Left ventricle myocardium superior (tissue), 1 donor: Measurements from ENCODE around the gene PSMB8. TPM values are rescaled to one million over a fixed set of nuclear protein-coding genes. Genes with fewer than 3 reads are reported as not detected.

ENCODE experiments used
- ATAC-seq: fragments of 200-7000 bp; cut with Tn5 transposase; one replicate; pipeline ENCODE4 v1.9.1; 2020; ENCODE audit warnings: mild to moderate bottlenecking, moderate library complexity
- DNase-seq: peaks from one replicate; pipeline ENCODE4 v3.0.0-alpha.2; 2020
- intact Hi-C: fragments of 100-400 bp; cut with micrococcal nuclease; formaldehyde crosslinking; loops from one replicate; pipeline ENCODE4 v1.11.0; 2022
- total RNA-seq: library from RNA; stranded (reverse); fragmentation: NEBNext Ultra II Directional; extraction: Animal tissue kit (Norgen Biotek cat#: 25700); gene quantifications from one replicate; pipeline ENCODE4 v1.2.1, GENCODE V29; 2021
- donor health status: DM: no; HTN: yes; CAD: no; lungs with severe emphysema.

Gene PSMB8
- total RNA-seq, 1 donor from 2014 or later: 16.2 TPM

DNA sequence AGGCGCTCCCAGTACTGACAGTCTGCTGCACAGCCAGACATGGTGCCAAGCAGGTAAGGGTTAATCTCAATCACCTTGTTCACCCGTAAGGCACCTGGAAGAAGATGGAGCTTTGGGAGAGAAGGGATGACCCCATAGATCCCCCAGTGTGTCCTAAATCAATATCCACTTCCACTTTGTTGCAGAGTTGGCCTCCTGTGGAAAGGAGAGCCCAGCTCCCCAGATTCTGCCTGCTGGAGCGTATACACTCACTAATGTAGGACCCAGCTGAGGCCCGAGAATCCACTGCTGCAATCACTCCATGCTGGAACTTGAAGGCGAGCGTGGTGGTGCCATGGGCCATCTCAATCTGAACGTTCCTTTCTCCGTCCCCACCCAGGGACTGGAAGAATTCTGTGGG lies 1.2 kb downstream of the PSMB8 start:
- ATAC-seq (no peak), DNase-seq (no peak)
- intact Hi-C loops: no loop called here

- intact Hi-C loops: no loop called here
- no peak for ATAC-seq
These were observed 1.7 kb downstream of the PSMB8 start for GRCh38 chr6:32842021-32842650.

DNA sequence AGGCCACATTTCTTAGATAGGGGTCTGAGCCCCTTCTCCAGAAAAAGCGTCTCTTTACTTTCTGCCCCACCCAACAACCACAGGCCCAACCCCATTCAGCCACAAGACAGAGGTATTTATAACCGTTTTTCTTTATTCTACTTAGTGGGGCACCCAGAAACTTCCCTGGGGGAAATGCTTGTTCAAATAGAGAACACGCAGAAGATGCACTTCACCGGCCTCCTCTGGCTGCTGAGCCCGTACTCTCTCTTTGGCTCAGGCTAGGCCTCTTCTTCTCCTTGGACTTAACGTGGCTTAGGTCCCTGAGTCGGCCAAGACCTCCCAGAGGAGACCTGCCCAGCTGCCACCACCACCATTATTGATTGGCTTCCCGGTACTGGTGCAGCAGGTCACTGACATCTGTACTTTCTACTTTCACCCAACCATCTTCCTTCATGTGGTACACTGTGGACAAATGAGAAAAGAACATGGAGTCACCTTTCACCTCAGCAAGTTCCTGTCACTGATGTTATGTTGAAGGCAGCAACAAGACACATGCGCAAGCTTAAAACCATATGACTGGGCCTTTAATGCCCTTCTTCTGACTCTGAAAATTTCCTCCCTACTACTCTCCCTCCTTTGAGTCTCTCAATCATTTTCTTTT lies 3.1 kb downstream of the PSMB8 start:
- DNase-seq (no peak), ATAC-seq (no peak)
- intact Hi-C loops: no loop called here

More at GRCh38 chr6:32842021-32842650, 1.7 kb downstream of the PSMB8 start:
- no peak for DNase-seq

DNA sequence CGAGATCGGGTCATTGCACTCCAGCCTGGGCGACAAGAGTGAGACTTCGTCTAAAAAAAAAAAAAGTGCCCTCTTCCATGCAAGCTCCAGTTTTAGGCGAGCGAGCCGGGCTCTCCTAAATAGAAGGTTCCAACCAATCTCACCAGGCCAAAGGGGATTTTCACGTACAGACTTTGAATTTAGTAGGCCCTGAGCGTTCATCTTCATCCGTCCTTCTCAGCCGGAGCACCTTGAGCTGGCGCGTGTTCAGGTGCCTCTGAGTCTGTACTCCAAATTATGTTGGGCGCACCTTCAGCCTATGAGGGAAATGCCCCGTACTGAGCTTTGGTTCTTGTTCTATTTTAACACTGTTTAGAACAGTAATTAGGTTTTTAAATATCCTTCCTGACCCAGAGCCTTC lies 4.5 kb downstream of the PSMB8 start:
- DNase-seq (no peak), ATAC-seq (no peak)
- intact Hi-C loops: loop anchor here (5.0 kb wide), 1 partner anchor 33 kb away; no protein-coding TSS in a partner anchor

GRCh38 chr6:32838114-32838958 lies 5.5 kb downstream of the PSMB8 start, which contains the start of gene TAP2:
Gene TAP2 (minus strand): TSS chr6:32838739. CDS start chr6:32838233, 506 bp downstream.
- DNase-seq (peak; percentile 98), ATAC-seq (peak; percentile 97)
- intact Hi-C loops: loop anchor here (5.0 kb wide), 1 partner anchor 34 kb away; no protein-coding TSS in a partner anchor

DNA sequence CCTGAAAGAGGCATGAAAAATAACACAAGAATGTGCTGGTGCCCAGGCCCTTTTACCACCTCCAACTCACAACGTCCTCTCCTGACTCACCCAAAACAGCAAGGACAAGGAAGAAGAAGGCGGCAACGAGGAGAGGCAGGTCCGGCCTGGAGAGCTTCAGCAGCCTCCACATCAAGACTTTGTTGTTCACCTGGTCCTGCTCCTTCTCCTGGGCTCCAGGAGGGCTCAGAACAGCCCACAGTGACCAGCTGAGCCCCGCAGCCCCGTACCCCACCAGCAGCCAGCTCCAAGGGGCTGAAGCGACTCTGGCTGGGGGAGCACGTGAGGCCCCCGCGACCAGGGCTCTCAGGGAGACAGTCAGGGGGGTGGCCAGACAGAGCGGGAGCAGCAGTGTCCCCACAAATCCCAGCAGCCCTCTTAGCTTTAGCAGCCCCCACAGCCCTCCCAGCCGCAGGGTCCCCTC lies 6.2 kb downstream of the PSMB8 start:
- no peak for ATAC-seq
- intact Hi-C loops: loop anchor here (5.0 kb wide), 1 partner anchor 35 kb away; no protein-coding TSS in a partner anchor
- DNase-seq: no peak

GRCh38 chr6:32836873-32837272 lies 7.0 kb downstream of the PSMB8 start:
- DNase-seq: no peak
- no peak for ATAC-seq
- intact Hi-C loops: loop anchor here (5.0 kb wide), 1 partner anchor 35 kb away; no protein-coding TSS in a partner anchor

GRCh38 chr6:32835167-32835893 lies 8.5 kb downstream of the PSMB8 start:
- ATAC-seq (no peak), DNase-seq (no peak)
- intact Hi-C loops: loop anchor here (5.0 kb wide), 1 partner anchor 37 kb away; no protein-coding TSS in a partner anchor

DNA sequence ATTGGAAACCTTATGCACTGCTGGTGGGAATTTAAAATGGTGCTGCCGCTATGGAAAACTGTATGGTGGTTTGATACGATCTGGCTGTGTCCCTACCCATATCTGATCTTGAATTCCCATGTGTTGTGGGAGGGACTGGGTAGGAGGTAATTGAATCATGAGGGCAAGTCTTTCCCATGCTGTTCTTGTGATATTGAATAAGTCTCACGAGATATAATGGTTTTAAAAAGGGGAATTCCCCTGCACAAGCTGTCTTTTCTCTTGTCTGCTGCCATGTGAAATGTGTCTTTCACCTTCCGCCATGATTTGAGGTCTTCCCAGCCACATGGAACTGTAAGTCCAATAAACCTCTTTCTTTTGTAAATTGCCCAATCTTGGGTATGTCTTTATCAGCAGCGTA lies 10.2 kb downstream of the PSMB8 start:
- intact Hi-C loops: no loop called here
- DNase-seq (no peak), ATAC-seq (no peak)

- intact Hi-C loops: no loop called here
- DNase-seq: no peak
- no peak for ATAC-seq
These were observed 11.3 kb downstream of the PSMB8 start for GRCh38 chr6:32832535-32832934.

DNA sequence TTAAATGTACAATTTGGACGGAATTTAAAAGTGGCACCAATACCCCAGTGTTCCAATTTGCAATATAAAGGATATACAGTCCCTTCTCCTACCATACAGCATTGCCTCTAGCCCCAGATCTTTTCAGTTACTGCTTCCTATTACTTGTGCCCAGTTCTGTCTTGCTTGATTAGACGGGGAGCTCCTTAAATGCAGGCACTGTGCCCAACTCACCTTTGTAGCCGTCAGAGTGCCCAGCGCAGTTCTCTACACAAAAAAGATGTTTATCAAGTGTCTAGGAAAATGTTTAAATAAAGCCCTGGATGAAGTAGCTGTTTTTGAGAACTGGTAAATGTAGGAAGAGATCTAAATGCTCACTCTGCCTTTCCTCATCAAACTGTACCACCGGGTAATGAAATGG lies 12.9 kb downstream of the PSMB8 start:
- intact Hi-C loops: no loop called here
- ATAC-seq (no peak), DNase-seq (no peak)

DNA sequence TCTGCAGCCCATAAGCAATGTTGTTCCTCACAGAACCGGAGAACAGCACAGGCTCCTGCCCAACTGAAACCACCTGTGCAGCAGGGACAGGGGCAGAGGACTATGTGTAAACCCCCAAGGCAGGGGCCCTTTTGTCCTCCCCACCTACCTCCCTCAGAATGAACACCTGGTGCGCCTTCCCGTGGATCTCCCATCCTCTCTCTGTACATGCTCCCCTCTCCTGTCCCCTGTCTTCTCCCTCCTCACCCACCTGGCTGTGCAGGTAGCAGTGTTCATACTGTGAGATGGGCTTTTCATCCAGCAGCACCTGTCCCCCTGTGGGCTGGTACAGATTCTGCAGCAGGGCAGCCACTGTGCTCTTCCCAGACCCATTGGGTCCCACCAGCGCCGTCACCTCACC lies 13.8 kb downstream of the PSMB8 start:
- no peak for DNase-seq
- intact Hi-C loops: no loop called here
- no peak for ATAC-seq

DNA sequence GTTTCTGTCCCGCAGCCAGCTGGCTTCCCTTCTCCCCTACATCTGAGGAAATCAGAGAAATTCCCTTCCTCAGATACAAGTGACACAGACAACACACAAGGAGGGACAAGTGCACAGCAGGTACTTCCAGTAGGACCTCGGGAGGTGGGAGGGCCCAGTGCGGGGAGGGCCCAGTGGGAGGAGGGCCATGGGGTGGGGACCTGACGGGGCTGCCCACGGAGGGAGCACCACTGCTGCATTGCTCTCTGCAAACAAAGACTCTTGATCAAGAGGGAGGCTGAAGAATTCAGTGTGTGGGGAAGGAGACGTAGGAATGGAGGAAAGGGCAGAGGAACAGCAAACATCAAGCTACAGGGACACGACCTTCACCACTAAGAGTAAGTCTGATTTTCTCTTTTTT lies 14.4 kb downstream of the PSMB8 start:
- intact Hi-C loops: no loop called here
- no peak for DNase-seq
- ATAC-seq: no peak

DNA sequence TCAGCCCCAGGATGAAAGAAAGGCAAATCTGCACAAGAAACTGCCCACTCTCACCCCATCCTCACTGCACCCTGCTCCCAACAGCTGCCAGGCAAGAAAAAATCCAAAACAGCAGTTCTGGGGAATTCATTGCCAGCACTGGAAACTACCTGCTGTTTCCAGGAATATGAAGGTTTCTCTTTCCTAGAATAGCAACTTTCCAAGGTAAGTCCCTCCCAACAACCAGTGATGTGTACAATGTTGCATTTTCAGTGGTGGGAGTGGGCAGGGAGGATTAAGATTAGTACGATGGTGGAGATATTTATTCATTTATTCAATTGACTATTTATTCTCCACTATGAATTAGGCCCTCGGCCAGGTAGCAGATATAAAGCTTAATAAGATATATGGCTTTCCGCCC lies 16.8 kb downstream of the PSMB8 start:
- no peak for ATAC-seq
- intact Hi-C loops: no loop called here
- no peak for DNase-seq

GRCh38 chr6:32825966-32826365 lies 17.9 kb downstream of the PSMB8 start:
- DNase-seq: no peak
- peak; percentile 83 for ATAC-seq
- intact Hi-C loops: no loop called here

DNA sequence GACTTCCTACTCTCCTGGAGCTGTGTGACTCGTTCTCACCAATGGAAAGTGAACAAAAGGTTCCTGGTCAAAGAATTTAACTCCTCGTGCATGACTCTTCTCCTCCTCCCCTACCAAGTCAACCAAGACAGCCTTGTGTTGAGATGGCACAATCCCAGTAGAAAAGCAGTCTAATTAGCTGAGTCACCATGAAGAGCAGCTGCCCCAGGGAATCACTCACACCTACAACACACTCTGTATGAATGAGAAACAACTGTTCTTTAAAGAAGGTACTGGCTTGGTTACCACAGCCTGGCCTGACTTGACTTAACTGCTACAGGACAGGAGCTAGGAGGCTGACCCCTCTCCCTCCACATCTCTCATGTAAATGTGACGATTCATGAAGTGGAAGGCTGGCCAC lies 24.1 kb downstream of the PSMB8 start:
- ATAC-seq (no peak), DNase-seq (no peak)
- intact Hi-C loops: no loop called here

DNA sequence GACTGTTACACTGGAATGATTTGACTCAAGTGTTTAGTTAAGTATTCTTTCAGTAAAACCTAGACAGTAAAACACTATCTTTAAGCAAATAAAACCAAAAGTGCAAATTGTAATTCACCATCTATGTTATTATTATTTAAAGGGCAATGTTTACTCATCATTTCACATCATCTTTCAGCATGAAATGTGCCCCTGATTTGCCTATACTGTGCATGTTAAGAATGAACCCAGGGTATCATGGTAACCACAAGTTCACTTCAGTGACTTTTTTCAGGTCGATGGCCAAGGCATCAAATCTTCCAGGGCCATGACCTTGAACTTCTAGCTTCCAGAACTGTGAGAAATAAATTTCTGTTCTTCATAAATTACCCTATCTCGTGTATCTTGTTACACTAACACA lies 25.0 kb downstream of the PSMB8 start:
- no peak for ATAC-seq
- intact Hi-C loops: no loop called here
- no peak for DNase-seq

DNA sequence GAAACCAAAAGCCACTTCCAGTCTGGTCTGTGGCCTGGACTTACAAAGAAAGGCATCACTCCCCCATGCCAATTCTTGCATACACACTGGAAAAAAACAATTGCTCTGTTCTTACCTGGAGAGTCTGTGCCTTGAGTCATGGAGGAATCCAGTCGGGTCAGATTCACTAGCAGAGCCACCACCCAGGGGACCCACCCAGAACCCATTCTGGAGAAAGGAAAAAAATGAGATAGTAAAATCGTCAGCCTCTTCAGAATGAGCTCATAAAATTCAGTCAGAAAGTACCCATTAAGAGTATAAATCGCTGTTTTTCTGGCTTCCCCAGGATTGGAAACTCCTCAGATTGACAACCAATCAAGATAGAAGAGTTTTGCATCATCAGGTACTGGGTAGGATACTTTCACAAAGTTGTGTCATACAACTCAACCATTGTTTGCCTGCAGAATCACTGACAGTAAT lies 27.1 kb downstream of the PSMB8 start, which contains the start of gene HLA-DOB:
TSS of gene HLA-DOB (minus strand) at position 257 of the 459 bp plus-strand sequence. CDS start at position 206, 51 bp downstream.
- intact Hi-C loops: no loop called here

DNA sequence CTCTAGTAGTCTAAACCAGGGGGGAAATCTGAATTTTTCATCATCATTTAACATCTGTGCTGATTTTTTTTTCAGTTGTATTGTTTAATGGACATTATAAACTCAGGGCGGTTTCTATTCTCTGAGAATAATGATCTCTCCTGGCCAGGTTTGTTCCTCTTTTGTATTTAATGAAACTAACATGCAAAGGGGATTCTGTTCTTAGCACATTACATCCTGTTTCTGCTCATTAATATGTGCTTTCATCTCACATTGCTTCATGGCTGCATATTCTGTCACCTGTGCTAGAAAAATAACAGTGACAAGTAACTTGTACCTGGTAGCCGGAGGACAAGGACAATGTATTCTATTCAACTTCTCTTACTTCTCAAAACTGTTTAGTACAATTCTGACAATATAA lies 27.9 kb downstream of the PSMB8 start:
- no peak for DNase-seq
- ATAC-seq: no peak
- intact Hi-C loops: no loop called here

More for the DNA sequence above, 27.1 kb downstream of the PSMB8 start, which contains the start of gene HLA-DOB:
- no peak for ATAC-seq
- no peak for DNase-seq
